Globus pallidus (tissue), 1 donor: Measurements from ENCODE around the gene SUCLG1.

ENCODE experiments used
- DNase-seq: peaks from one replicate; pipeline ENCODE4 v3.0.0-alpha.2; 2015; ENCODE audit warnings: low spot score

The SUCLG1 gene

GRCh38 chr2:84461310-84461709 is 2.2 kb upstream of the SUCLG1 start:
- no peak for DNase-seq

GRCh38 chr2:84460670-84461069 is 1.6 kb upstream of the SUCLG1 start:
- DNase-seq = no peak

GRCh38 chr2:84459944-84460429 is 907 bp upstream of the SUCLG1 start:
- no peak for DNase-seq

GRCh38 chr2:84458551-84459017 is 496 bp downstream of the SUCLG1 start:
- no peak for DNase-seq

GRCh38 chr2:84457686-84458085 is 1.4 kb downstream of the SUCLG1 start:
- DNase-seq = no peak

- no peak for DNase-seq
Observed at GRCh38 chr2:84456156-84456555, 2.9 kb downstream of the SUCLG1 start.

GRCh38 chr2:84454581-84454980 is 4.5 kb downstream of the SUCLG1 start:
- no peak for DNase-seq

- no peak for DNase-seq
Observed at GRCh38 chr2:84452624-84453023, 6.5 kb downstream of the SUCLG1 start.

GRCh38 chr2:84451579-84451978 is 7.5 kb downstream of the SUCLG1 start:
- DNase-seq = no peak

GRCh38 chr2:84450288-84451227 is 8.5 kb downstream of the SUCLG1 start:
- DNase-seq = no peak

GRCh38 chr2:84449711-84450110 is 9.4 kb downstream of the SUCLG1 start:
- no peak for DNase-seq

GRCh38 chr2:84449055-84449454 is 10.0 kb downstream of the SUCLG1 start:
- no peak for DNase-seq

GRCh38 chr2:84443477-84443876 is 15.6 kb downstream of the SUCLG1 start:
- peak; percentile 70 for DNase-seq

- no peak for DNase-seq
Observed at GRCh38 chr2:84442888-84443287, 16.2 kb downstream of the SUCLG1 start.

- no peak for DNase-seq
Observed at GRCh38 chr2:84441505-84441904, 17.6 kb downstream of the SUCLG1 start.

GRCh38 chr2:84441036-84441435 is 18.0 kb downstream of the SUCLG1 start:
- no peak for DNase-seq

- peak; percentile 77 for DNase-seq
Observed at GRCh38 chr2:84435345-84436025, 23.6 kb downstream of the SUCLG1 start.

- DNase-seq = no peak
Observed at GRCh38 chr2:84429328-84429727, 29.8 kb downstream of the SUCLG1 start.

GRCh38 chr2:84427235-84428138 is 31.6 kb downstream of the SUCLG1 start:
- DNase-seq = no peak

- DNase-seq = no peak
Observed at GRCh38 chr2:84425310-84425709, 33.8 kb downstream of the SUCLG1 start.

GRCh38 chr2:84424152-84424551 is 34.9 kb downstream of the SUCLG1 start:
- no peak for DNase-seq

- no peak for DNase-seq
Observed at GRCh38 chr2:84421791-84422190, 37.3 kb downstream of the SUCLG1 start.
